OCI-LY1 (cell line): ENCODE measurements around the gene TNFAIP1.

Experiments
- H2AFZ ChIP-seq: fragments of 200-600 bp; sonication (generic), shearing (Covaris generic); 2 replicates; pipeline ENCODE4 v1.6.0; 2014; ENCODE audit warnings: antibody characterized with exemption, mild to moderate bottlenecking, low read length
- H3F3A ChIP-seq: fragments of 200-600 bp; sonication (generic), shearing (Covaris generic); 2 replicates; pipeline ENCODE4 v1.6.0; 2014; ENCODE audit warnings: mild to moderate bottlenecking, antibody characterized with exemption, low read length, moderate library complexity; ENCODE audit not compliant: insufficient read depth
- H3K27ac ChIP-seq: fragments of 200-600 bp; sonication (generic); 2 replicates; pipeline ENCODE4 v1.5.1; 2014; ENCODE audit warnings: low read length, mixed run types, mild to moderate bottlenecking, low read depth; ENCODE audit not compliant: poor library complexity, severe bottlenecking
- H3K27me3 ChIP-seq: fragments of 200-600 bp; sonication (generic); 2 replicates; pipeline ENCODE4 v1.6.0; 2014; ENCODE audit warnings: antibody characterized with exemption, mild to moderate bottlenecking, low read length, moderate library complexity; ENCODE audit not compliant: insufficient read depth
- H3K36me3 ChIP-seq: fragments of 200-600 bp; sonication (generic); 2 replicates; pipeline ENCODE4 v1.6.1; 2014; ENCODE audit warnings: mild to moderate bottlenecking, antibody characterized with exemption, low read length, moderate library complexity, mixed read lengths; ENCODE audit not compliant: insufficient read depth
- H3K4me1 ChIP-seq: fragments of 200-600 bp; sonication (generic); 2 replicates; pipeline ENCODE4 v1.5.1; 2014; ENCODE audit warnings: mild to moderate bottlenecking, low read length, moderate library complexity; ENCODE audit not compliant: insufficient read depth, severe bottlenecking
- H3K4me2 ChIP-seq: fragments of 200-600 bp; sonication (generic), shearing (Covaris generic); 2 replicates; pipeline ENCODE4 v1.6.1; 2014; ENCODE audit warnings: low read length
- H3K4me3 ChIP-seq: fragments of 200-600 bp; sonication (generic); 2 replicates; pipeline ENCODE4 v1.5.1; 2014; ENCODE audit warnings: low read length, low read depth, mild to moderate bottlenecking, mixed read lengths; ENCODE audit not compliant: poor library complexity, severe bottlenecking
- H3K79me2 ChIP-seq: fragments of 200-600 bp; shearing (Covaris generic); 2 replicates; pipeline ENCODE4 v1.6.1; 2016; ENCODE audit warnings: mixed run types, low read length, mixed read lengths; ENCODE audit not compliant: insufficient read depth
- H3K9ac ChIP-seq: fragments of 200-600 bp; sonication (generic), shearing (Covaris generic); 2 replicates; pipeline ENCODE4 v1.6.1; 2014; ENCODE audit warnings: mild to moderate bottlenecking, low read length, mixed read lengths
- H3K9me2 ChIP-seq: fragments of 200-600 bp; sonication (generic), shearing (Covaris generic); 2 replicates; pipeline ENCODE4 v1.6.1; 2014; ENCODE audit warnings: low read depth, mild to moderate bottlenecking, low read length, mixed read lengths
- H3K9me3 ChIP-seq: fragments of 200-600 bp; shearing (Covaris generic); 2 replicates; pipeline ENCODE4 v1.6.1; 2014; ENCODE audit warnings: low read length, mixed read lengths
- H4K20me1 ChIP-seq: fragments of 200-600 bp; sonication (generic), shearing (Covaris generic); 2 replicates; pipeline ENCODE4 v1.6.0; 2016; ENCODE audit warnings: mild to moderate bottlenecking, low read length; ENCODE audit not compliant: insufficient read depth
- EZH2 ChIP-seq: fragments of 200-600 bp; sonication (generic), shearing (Covaris generic); IDR thresholded peaks from 2 replicates; pipeline ENCODE4 v1.8.0; 2017; ENCODE audit warnings: borderline replicate concordance, mixed run types, mild to moderate bottlenecking, antibody characterized with exemption, low read length, moderate library complexity, mixed read lengths
- TF ChIP-seq, protein P1 (sequence below): fragments of 200-600 bp; sonication (generic), shearing (Covaris generic); IDR thresholded peaks from 2 replicates; pipeline ENCODE4 v1.5.1; 2017; ENCODE audit warnings: mild to moderate bottlenecking, antibody characterized with exemption, low read length, moderate library complexity, mixed read lengths

Gene TNFAIP1

DNA sequence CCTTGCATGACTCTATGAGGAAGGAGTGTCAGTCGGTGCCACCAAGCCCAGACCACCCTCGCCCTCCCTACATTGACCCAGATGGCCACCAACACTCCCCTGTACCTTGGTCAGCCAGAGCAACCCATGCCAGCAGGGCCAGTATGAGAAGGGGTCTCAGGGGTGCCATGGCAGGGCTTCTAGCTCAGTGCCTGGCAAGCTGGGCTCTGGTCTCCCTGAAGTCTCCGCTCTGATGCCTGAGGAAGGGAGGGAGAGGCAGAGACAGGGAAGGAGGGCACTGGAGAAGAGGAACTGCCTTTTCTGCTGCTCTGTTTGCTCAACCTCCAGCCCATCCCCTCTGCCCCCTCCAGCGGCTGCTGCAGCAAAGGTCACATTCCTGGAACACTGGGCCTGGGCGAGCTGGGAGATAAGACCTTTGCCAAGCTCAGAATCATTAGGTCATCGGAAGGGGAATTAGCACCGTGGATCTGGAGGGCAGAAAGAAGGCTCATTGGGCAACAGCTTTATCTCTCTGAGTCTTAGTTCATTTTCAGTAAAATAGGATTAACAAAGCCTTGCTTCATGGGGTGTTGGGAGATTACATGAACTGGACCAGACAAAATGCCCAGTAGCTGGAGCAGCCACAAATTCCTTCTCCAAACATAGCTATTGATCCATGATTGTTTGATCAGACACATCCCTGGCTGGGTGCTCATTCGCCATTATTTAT is 34.6 kb downstream of the TNFAIP1 start, which contains the start of gene VTN:
Gene VTN, minus strand, starts transcription at position 273 of the 709 bp plus-strand sequence. Its CDS starts 104 bp downstream, at position 169.
- H3K4me3 ChIP-seq, result peak within 1 kb of the TSS; percentile 59
- no peaks in the 10 kb centered on the region for H4K20me1 ChIP-seq
- no peak within 1 kb of the TSS for H3K27ac ChIP-seq
- TF ChIP-seq EZH2, result no peak
- TF ChIP-seq, protein P1, sequence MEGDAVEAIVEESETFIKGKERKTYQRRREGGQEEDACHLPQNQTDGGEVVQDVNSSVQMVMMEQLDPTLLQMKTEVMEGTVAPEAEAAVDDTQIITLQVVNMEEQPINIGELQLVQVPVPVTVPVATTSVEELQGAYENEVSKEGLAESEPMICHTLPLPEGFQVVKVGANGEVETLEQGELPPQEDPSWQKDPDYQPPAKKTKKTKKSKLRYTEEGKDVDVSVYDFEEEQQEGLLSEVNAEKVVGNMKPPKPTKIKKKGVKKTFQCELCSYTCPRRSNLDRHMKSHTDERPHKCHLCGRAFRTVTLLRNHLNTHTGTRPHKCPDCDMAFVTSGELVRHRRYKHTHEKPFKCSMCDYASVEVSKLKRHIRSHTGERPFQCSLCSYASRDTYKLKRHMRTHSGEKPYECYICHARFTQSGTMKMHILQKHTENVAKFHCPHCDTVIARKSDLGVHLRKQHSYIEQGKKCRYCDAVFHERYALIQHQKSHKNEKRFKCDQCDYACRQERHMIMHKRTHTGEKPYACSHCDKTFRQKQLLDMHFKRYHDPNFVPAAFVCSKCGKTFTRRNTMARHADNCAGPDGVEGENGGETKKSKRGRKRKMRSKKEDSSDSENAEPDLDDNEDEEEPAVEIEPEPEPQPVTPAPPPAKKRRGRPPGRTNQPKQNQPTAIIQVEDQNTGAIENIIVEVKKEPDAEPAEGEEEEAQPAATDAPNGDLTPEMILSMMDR, result no peak
- no peaks in the 10 kb centered on the region for H3K9me3 ChIP-seq
- H2AFZ ChIP-seq, result no peak within 1 kb of the TSS
- H3K79me2 ChIP-seq, result no peaks in the 10 kb centered on the region
- peaks cover 15% of the 10 kb centered on the region for H3K4me1 ChIP-seq
- H3K9ac ChIP-seq, result no peak within 1 kb of the TSS
- peak within 1 kb of the TSS; percentile 69 for H3K4me2 ChIP-seq
- H3K9me2 ChIP-seq, result no peaks in the 10 kb centered on the region
- H3K27me3 ChIP-seq, result peaks cover 4% of the 10 kb centered on the region; the same call in 1 of the 2 replicates
- no peaks in the 10 kb centered on the region; the same call in 1 of the 2 replicates for H3F3A ChIP-seq
- no peaks in the 10 kb centered on the region for H3K36me3 ChIP-seq

DNA sequence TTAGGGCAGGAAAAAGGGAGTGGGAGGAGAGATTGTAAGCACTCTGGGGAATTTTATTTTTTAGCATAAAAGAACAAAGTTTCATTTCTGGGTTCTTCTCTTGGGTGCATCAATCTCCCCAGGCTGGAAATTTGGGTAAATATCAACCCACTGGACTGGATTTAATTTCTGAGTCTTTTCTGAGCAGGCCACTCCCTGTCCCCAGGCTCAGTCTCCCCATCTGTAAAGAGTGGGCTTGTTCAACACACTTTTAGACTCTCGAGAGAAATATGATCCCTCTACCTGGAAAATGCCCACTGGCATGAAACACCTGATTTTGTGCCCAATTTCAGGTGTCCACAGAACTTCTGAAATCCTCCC is 35.2 kb downstream of the TNFAIP1 start:
- Histone ChIP-seq H3K36me3 (no peaks in the 10 kb centered on the region), H3K27ac (no peak overlapping the region), H4K20me1 (no peaks in the 10 kb centered on the region), H3K9ac (no peak overlapping the region), H3K9me2 (no peaks in the 10 kb centered on the region), H3K4me2 (peak overlapping the region; percentile 69; the same call in 1 of the 2 replicates), H3K4me3 (peak overlapping the region; percentile 59), H3F3A (no peaks in the 10 kb centered on the region; the same call in 1 of the 2 replicates), H3K4me1 (peaks cover 15% of the 10 kb centered on the region), H3K27me3 (peaks cover 4% of the 10 kb centered on the region; the same call in 1 of the 2 replicates), H2AFZ (no peak overlapping the region), H3K79me2 (no peaks in the 10 kb centered on the region), H3K9me3 (no peaks in the 10 kb centered on the region)
- no peak for TF ChIP-seq EZH2
- TF ChIP-seq, protein P1, result no peak

- Histone ChIP-seq H3K79me2 (no peaks in the 10 kb centered on the region), H3K4me2 (peak within 1 kb of the TSS; percentile 69), H3K9me3 (no peaks in the 10 kb centered on the region), H3K4me3 (peak within 1 kb of the TSS; percentile 59), H3K9ac (peak within 1 kb of the TSS; percentile 13; the same call in 1 of the 2 replicates), H3K9me2 (no peaks in the 10 kb centered on the region), H3K27ac (no peak within 1 kb of the TSS), H2AFZ (no peak within 1 kb of the TSS), H3F3A (no peaks in the 10 kb centered on the region; the same call in 1 of the 2 replicates), H3K27me3 (peaks cover 4% of the 10 kb centered on the region; the same call in 1 of the 2 replicates), H4K20me1 (no peaks in the 10 kb centered on the region), H3K36me3 (no peaks in the 10 kb centered on the region), H3K4me1 (peaks cover 15% of the 10 kb centered on the region)
- TF ChIP-seq EZH2, result no peak
- TF ChIP-seq, protein P1, result no peak
Observed at GRCh38 chr17:28371245-28372202, 36.0 kb downstream of the TNFAIP1 start, which contains the start of gene SARM1. Gene SARM1, plus strand, starts transcription at chr17:28371694. Its CDS starts 339 bp downstream, at chr17:28372033.
